H9 (cell line): ENCODE data around the gene SPESP1. TPM values are rescaled to one million over a fixed set of nuclear protein-coding genes. Genes with fewer than 3 reads are reported as not detected.

Source experiments
- DNase-seq: peaks from one replicate; pipeline ENCODE4 v3.0.0-alpha.2; 2017
- H2AFZ ChIP-seq: one replicate; pipeline ENCODE4 v1.6.1; 2013; ENCODE audit warnings: mild to moderate bottlenecking, low read length, control low read depth, moderate library complexity
- H2AK5ac ChIP-seq: 2 replicates; pipeline ENCODE4 v1.6.1; 2013; ENCODE audit warnings: low read length, control low read depth, mixed read lengths; ENCODE audit not compliant: insufficient read length
- H2BK120ac ChIP-seq: one replicate; pipeline ENCODE4 v1.6.1; 2013; ENCODE audit warnings: low read depth, mild to moderate bottlenecking, low read length, control low read depth, inconsistent platforms; ENCODE audit not compliant: poor library complexity, severe bottlenecking
- H2BK12ac ChIP-seq: 2 replicates; pipeline ENCODE4 v1.6.1; 2013; ENCODE audit warnings: low read length, control low read depth, mixed read lengths, low read depth; ENCODE audit not compliant: insufficient read length
- H2BK15ac ChIP-seq: 2 replicates; pipeline ENCODE4 v1.6.1; 2013; ENCODE audit warnings: low read depth, low read length, control low read depth
- H2BK20ac ChIP-seq: one replicate; pipeline ENCODE4 v1.6.1; 2013; ENCODE audit warnings: low read depth, mild to moderate bottlenecking, low read length, control low read depth, inconsistent platforms; ENCODE audit not compliant: poor library complexity, severe bottlenecking
- H2BK5ac ChIP-seq: 2 replicates; pipeline ENCODE4 v1.6.1; 2013; ENCODE audit warnings: low read length, control low read depth, mixed read lengths; ENCODE audit not compliant: insufficient read length
- H3K14ac ChIP-seq: 2 replicates; pipeline ENCODE4 v1.6.1; 2013; ENCODE audit warnings: low read length, control low read depth; ENCODE audit not compliant: insufficient read depth
- H3K18ac ChIP-seq: 2 replicates; pipeline ENCODE4 v1.6.1; 2013; ENCODE audit warnings: low read depth, mild to moderate bottlenecking, mixed read lengths, low read length, control low read depth; ENCODE audit not compliant: insufficient read length
- H3K23ac ChIP-seq: 2 replicates; pipeline ENCODE4 v1.6.1; 2013; ENCODE audit warnings: low read length, control low read depth, mixed read lengths, low read depth; ENCODE audit not compliant: insufficient read length
- H3K23me2 ChIP-seq: 2 replicates; pipeline ENCODE4 v1.6.1; 2013; ENCODE audit warnings: low read depth, mild to moderate bottlenecking, mixed read lengths, low read length, control low read depth; ENCODE audit not compliant: insufficient read length, poor library complexity, severe bottlenecking
- H3K27ac ChIP-seq: 2 replicates; pipeline ENCODE4 v1.5.1; 2013; ENCODE audit warnings: low read length, control low read depth, mixed read lengths, low read depth; ENCODE audit not compliant: insufficient read length
- H3K27me3 ChIP-seq: 2 replicates; pipeline ENCODE4 v1.6.1; 2013; ENCODE audit warnings: low read length, control low read depth, inconsistent platforms; ENCODE audit not compliant: insufficient read depth
- H3K4ac ChIP-seq: 2 replicates; pipeline ENCODE4 v1.6.1; 2013; ENCODE audit warnings: low read depth, mild to moderate bottlenecking, control low read depth, inconsistent platforms, low read length, moderate library complexity
- H3K4me1 ChIP-seq: 2 replicates; pipeline ENCODE4 v1.6.1; 2013; ENCODE audit warnings: low read length, control low read depth, inconsistent platforms; ENCODE audit not compliant: insufficient read depth
- H3K4me2 ChIP-seq: 2 replicates; pipeline ENCODE4 v1.6.1; 2013; ENCODE audit warnings: low read length, control low read depth, mixed read lengths; ENCODE audit not compliant: insufficient read length, insufficient read depth
- H3K56ac ChIP-seq: 2 replicates; pipeline ENCODE4 v1.6.1; 2013; ENCODE audit warnings: low read depth, mild to moderate bottlenecking, mixed read lengths, low read length, control low read depth; ENCODE audit not compliant: insufficient read length
- H3K79me1 ChIP-seq: 2 replicates; pipeline ENCODE4 v1.6.1; 2013; ENCODE audit warnings: low read depth, mild to moderate bottlenecking, moderate library complexity, low read length, control low read depth, inconsistent platforms; ENCODE audit not compliant: insufficient read depth, poor library complexity, severe bottlenecking
- H3K79me2 ChIP-seq: 2 replicates; pipeline ENCODE4 v1.6.1; 2013; ENCODE audit warnings: low read length, control low read depth, inconsistent platforms; ENCODE audit not compliant: insufficient read depth
- H3K9ac ChIP-seq: 2 replicates; pipeline ENCODE4 v1.6.1; 2013; ENCODE audit warnings: low read length, control low read depth, mixed read lengths; ENCODE audit not compliant: insufficient read length; ENCODE audit errors: extremely low read depth
- H3K9me3 ChIP-seq: one replicate; pipeline ENCODE4 v1.6.1; 2013; ENCODE audit warnings: low read depth, low read length, inconsistent platforms; ENCODE audit not compliant: control insufficient read depth
- H3T11ph ChIP-seq: one replicate; pipeline ENCODE4 v1.6.1; 2013; ENCODE audit warnings: mild to moderate bottlenecking, low read length, control low read depth, inconsistent platforms
- H4K20me1 ChIP-seq: one replicate; pipeline ENCODE4 v1.6.1; 2013; ENCODE audit not compliant: control insufficient read depth, insufficient read length, insufficient read depth
- H4K5ac ChIP-seq: 2 replicates; pipeline ENCODE4 v1.6.1; 2013; ENCODE audit warnings: low read depth, mild to moderate bottlenecking, mixed read lengths, low read length, control low read depth; ENCODE audit not compliant: insufficient read length
- H4K8ac ChIP-seq: replicated peaks from 2 replicates; pipeline ENCODE4 v1.6.1; 2013; ENCODE audit warnings: low read length, control low read depth, mixed read lengths, low read depth; ENCODE audit not compliant: insufficient read length
- H4K91ac ChIP-seq: 2 replicates; pipeline ENCODE4 v1.6.1; 2013; ENCODE audit warnings: low read depth, mild to moderate bottlenecking, moderate library complexity, mixed read lengths, low read length, control low read depth; ENCODE audit not compliant: insufficient read length
- H3K27ac Mint-ChIP-seq, 3 experiments: 2 replicates in 2 of 3; 3 replicates in 1 of 3; pipeline ENCODE4 v1.8.0; 2020 to 2021; ENCODE audit warnings: mixed read lengths in 3 of 3, mild to moderate bottlenecking in 1 of 3, moderate library complexity in 1 of 3
- H3K27me3 Mint-ChIP-seq: 2 replicates; pipeline ENCODE4 v1.8.0; 2021; ENCODE audit warnings: low read depth, mild to moderate bottlenecking, moderate library complexity, mixed read lengths
- H3K36me3 Mint-ChIP-seq, 3 experiments: 2 replicates in 2 of 3; 3 replicates in 1 of 3; pipeline ENCODE4 v1.8.0; 2020 to 2021; ENCODE audit warnings: low read depth in 3 of 3, mixed read lengths in 3 of 3; ENCODE audit not compliant: insufficient read depth in 1 of 3
- H3K4me1 Mint-ChIP-seq, 2 experiments: 2 replicates each; pipeline ENCODE4 v1.8.0; 2020; ENCODE audit warnings: mixed read lengths in 2 of 2
- H3K4me3 Mint-ChIP-seq, 2 experiments: 2 replicates in 1 of 2; 3 replicates in 1 of 2; pipeline ENCODE4 v1.8.0; 2020 to 2021; ENCODE audit warnings: mild to moderate bottlenecking in 2 of 2, mixed read lengths in 2 of 2, moderate library complexity in 1 of 2
- H3K9me3 Mint-ChIP-seq, 2 experiments: 2 replicates in 1 of 2; 3 replicates in 1 of 2; pipeline ENCODE4 v1.8.0; 2020; ENCODE audit warnings: mild to moderate bottlenecking in 2 of 2, mixed read lengths in 2 of 2, moderate library complexity in 1 of 2
- WGBS: extraction: QIAGEN DNeasy Blood & Tissue Kit; methylation state at CpG from one replicate; pipeline ENCODE4 v1.1.7; 2013; ENCODE audit warnings: missing lambda C conversion rate, low lambda C conversion rate, mixed read lengths; ENCODE audit not compliant: insufficient read length; ENCODE audit errors: extremely low coverage; 5-methylcytosine and 5-hydroxymethylcytosine counted together
- total RNA-seq: library from RNA; stranded (reverse); gene quantifications from 2 replicates; pipeline ENCODE4 v1.2.1, GENCODE V29; 2021
- TF ChIP-seq, protein P1 (sequence below): fragments of 200-600 bp; sonication (generic); conservative IDR thresholded peaks from 3 replicates; pipeline ENCODE4 v1.8.0; 2021; ENCODE audit warnings: antibody characterized with exemption, mild to moderate bottlenecking

Gene SPESP1
- total RNA-seq, 1 experiment from 2014 or later = not detected

DNA sequence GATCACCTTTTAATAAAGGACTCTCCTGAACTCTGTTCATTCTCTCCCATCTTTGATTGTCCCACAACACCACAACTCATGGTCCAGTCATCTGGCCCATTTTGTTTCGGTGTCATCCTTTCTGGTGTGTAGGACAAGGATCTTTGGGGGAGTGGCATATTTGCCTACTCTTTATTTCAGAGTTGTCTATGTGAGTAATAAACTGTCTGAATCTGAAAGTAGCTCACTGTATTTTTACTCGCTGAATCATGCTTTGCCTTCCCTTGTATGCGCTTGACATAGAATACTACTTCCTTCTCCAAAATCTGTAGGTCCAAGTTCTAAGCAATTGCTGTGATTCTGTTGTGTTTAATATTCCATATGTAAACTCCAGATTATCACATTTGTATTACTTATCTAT lies 54.3 kb downstream of the SPESP1 start:
- no peak overlapping the region for H4K91ac ChIP-seq
- no peak overlapping the region for H2BK12ac ChIP-seq
- H3K14ac ChIP-seq = no peak overlapping the region
- H2AK5ac ChIP-seq = no peak overlapping the region
- TF ChIP-seq, protein P1, sequence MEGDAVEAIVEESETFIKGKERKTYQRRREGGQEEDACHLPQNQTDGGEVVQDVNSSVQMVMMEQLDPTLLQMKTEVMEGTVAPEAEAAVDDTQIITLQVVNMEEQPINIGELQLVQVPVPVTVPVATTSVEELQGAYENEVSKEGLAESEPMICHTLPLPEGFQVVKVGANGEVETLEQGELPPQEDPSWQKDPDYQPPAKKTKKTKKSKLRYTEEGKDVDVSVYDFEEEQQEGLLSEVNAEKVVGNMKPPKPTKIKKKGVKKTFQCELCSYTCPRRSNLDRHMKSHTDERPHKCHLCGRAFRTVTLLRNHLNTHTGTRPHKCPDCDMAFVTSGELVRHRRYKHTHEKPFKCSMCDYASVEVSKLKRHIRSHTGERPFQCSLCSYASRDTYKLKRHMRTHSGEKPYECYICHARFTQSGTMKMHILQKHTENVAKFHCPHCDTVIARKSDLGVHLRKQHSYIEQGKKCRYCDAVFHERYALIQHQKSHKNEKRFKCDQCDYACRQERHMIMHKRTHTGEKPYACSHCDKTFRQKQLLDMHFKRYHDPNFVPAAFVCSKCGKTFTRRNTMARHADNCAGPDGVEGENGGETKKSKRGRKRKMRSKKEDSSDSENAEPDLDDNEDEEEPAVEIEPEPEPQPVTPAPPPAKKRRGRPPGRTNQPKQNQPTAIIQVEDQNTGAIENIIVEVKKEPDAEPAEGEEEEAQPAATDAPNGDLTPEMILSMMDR = no peak
- H3K4ac ChIP-seq = no peak overlapping the region
- no peak overlapping the region for H4K8ac ChIP-seq
- Mint-ChIP-seq H3K9me3 (peaks cover 15 to 18% of the 10 kb centered on the region in 2 experiments), H3K27ac (no peak overlapping the region), H3K27me3 (peaks cover 28% of the 10 kb centered on the region), H3K4me1 (peaks cover under 1 to 1% of the 10 kb centered on the region in 2 experiments; a peak in 3 of 4 replicates), H3K36me3 (peaks cover 7 to 24% (median 12%) of the 10 kb centered on the region in 3 experiments), H3K4me3 (no peak overlapping the region)
- no peaks in the 10 kb centered on the region for H4K20me1 ChIP-seq
- H3K56ac ChIP-seq = no peak overlapping the region
- H2BK120ac ChIP-seq = no peak overlapping the region
- no peak overlapping the region for H4K5ac ChIP-seq
- no peak overlapping the region for H3T11ph ChIP-seq
- WGBS = no CpG with 5 or more reads among the region's 3 CpGs
- H3K23ac ChIP-seq = no peak overlapping the region
- no peak overlapping the region for H2BK20ac ChIP-seq
- no peak overlapping the region for H2BK15ac ChIP-seq
- no peak overlapping the region for H3K27ac ChIP-seq
- no peaks in the 10 kb centered on the region for H3K79me1 ChIP-seq
- no peaks in the 10 kb centered on the region for H3K79me2 ChIP-seq
- no peak overlapping the region for H3K18ac ChIP-seq
- no peaks in the 10 kb centered on the region for H3K9me3 ChIP-seq
- H2AFZ ChIP-seq = no peak overlapping the region
- H3K9ac ChIP-seq = no peak overlapping the region
- H3K27me3 ChIP-seq = no peaks in the 10 kb centered on the region
- DNase-seq = no peak
- H2BK5ac ChIP-seq = no peak overlapping the region
- no peak overlapping the region for H3K4me2 ChIP-seq
- no peaks in the 10 kb centered on the region for H3K4me1 ChIP-seq
- no peaks in the 10 kb centered on the region for H3K23me2 ChIP-seq
